ENCODE results near the gene SUN1.

The SUN1 gene

DNA sequence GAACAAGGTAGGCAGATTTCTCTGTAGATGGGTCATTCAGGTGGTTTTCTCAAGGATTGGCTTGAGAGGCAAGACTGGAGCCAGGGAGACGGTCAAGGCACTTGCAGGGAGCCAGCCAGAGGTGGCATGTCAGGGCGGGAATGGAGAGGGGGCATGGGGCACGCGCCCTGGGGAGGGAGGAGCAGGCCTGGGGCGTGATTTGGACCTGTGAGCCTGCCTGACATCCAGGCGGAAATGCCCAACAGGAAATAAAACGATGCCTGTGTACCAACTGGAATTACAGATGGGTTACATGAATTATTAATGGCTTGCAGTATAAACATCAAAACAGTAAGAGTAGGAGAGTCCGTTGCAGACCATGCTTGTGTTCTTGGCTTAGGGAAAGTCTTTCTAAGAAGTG, 8.6 kb upstream of the SUN1 start:
- no peak for TF ChIP-seq GATA2 (IDR thresholded peaks at IDR 0.05; ENCODE audit: low read depth, low read length)
- TF ChIP-seq GATA3 (IDR thresholded peaks at IDR 0.05; ENCODE audit: low read depth, low read length): no peak

DNA sequence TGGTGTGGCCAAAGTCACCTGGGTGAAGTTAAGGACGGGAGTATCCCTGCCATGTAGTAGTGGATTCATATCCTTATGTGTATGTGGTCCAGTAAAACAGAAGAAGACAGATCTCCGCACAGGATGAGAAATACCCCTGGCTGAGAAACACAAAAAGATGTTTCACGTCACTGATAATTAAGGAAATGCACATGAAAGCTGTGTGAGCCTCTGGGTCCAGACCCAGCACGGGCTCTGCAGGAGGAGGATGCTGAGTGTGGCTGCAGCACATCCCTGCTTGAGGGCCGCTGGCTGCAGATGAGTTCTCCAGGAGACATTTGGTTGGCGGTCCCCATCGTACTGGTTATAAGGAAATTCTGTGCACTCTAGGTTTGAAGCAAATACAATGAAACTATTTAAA, 8.2 kb upstream of the SUN1 start:
- TF ChIP-seq GATA3 (IDR thresholded peaks at IDR 0.05; ENCODE audit: low read depth, low read length) (no peak), GATA2 (IDR thresholded peaks at IDR 0.05; ENCODE audit: low read depth, low read length) (no peak)

DNA sequence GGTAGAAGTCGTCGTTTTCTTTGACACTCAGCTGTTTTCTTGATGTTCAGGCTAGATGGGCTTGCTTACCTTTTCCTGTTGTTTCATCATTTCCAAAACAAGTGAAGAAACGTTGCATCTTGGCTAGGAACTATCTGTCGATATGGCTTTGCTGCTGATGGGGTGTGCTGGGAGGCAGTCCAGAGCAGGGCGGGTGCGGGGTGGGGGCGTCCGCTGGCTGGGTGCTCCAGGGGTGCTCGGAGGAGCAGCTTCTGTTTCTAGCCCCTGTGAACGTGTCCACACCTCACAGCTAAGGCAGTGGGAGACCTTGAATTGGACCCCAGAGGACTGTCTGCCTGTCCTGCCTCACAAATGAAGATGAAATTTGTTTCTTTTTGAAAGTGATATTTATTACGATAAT, 7.6 kb upstream of the SUN1 start:
- no peak for TF ChIP-seq GATA2 (IDR thresholded peaks at IDR 0.05; ENCODE audit: low read depth, low read length)
- TF ChIP-seq GATA3 (IDR thresholded peaks at IDR 0.05; ENCODE audit: low read depth, low read length): no peak

DNA sequence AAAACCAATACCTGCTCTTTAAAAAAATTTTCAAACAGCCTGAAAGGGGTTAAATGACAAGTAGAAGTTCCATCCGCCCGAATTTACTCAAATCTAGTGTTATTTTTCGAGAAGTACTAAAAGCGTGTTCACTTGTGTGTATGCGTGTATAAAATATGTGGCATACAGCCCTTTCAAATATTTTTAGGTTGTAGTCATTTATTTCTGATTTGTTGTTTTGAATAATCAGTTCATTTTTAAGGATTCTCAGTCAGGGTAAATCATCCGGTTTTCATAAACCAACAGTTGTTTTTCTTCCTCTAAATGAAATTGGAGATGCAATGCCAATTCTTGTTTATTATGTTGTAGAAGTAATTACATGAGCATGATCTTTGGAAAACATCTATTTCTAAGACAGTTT, 6.9 kb upstream of the SUN1 start:
- TF ChIP-seq GATA2 (IDR thresholded peaks at IDR 0.05; ENCODE audit: low read depth, low read length) (no peak), GATA3 (IDR thresholded peaks at IDR 0.05; ENCODE audit: low read depth, low read length) (no peak)

DNA sequence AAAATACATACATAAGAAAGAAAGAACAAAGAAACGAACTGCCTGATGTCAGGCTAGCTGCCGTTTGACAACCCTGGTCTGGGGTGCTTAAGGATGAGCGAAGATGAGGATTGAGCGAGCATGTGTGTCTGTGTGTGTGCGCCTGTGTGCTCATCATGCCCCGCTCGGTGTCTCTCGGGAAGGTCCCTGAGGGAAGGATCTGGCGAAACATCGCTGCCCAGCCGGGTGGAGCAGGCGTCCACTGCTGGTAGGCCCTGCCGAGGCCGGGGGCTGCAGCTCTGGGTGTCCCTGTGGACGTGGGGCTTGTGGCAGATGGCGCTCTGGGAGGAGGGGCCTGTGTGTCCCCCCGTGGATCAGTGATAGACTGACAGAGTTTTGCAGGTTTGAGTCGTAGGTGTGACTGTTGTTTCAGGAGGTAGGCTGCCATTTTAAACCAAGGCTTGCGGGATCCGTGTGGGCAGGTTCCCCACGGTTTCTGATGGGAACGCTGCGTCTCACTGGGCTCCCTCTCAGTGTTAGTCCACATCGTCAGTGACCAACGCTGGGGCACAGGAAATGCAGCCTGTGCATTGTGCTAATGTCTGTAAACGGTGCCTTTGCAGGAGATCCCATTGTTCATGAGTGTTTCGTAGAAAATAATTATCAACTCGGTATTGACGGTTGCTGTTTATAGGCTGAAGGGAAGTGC, 5.9 kb upstream of the SUN1 start:
- no peak for TF ChIP-seq GATA3 (IDR thresholded peaks at IDR 0.05; ENCODE audit: low read depth, low read length)
- TF ChIP-seq GATA2 (IDR thresholded peaks at IDR 0.05; ENCODE audit: low read depth, low read length): no peak

- no peak for TF ChIP-seq GATA2 (IDR thresholded peaks at IDR 0.05; ENCODE audit: low read depth, low read length)
- no peak for TF ChIP-seq GATA3 (IDR thresholded peaks at IDR 0.05; ENCODE audit: low read depth, low read length)
These were observed 3.3 kb upstream of the SUN1 start for GRCh38 chr7:828793-829561.

DNA sequence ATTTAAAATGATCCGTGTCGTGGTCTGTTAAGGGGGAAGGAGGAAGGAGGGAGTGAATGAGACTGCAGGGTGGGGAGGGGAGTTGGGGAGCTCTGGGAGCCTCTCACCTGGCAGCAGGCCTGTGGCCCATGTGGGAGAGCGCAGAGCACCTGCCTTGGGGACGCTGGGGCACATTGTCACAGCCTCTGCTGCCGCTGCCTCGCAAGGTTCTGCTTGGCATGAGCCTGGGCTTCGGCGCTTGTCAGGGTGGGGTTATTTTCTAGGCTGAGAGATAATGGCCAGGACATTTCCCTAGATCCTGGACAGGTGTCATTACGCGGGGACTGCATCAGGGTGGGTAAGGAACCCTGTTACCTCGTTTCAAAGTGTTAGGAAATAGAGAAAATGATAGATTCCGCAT, 2.2 kb upstream of the SUN1 start:
- TF ChIP-seq GATA3 (IDR thresholded peaks at IDR 0.05; ENCODE audit: low read depth, low read length) (no peak), GATA2 (IDR thresholded peaks at IDR 0.05; ENCODE audit: low read depth, low read length) (no peak)

- TF ChIP-seq GATA3 (IDR thresholded peaks at IDR 0.05; ENCODE audit: low read depth, low read length) (no peak), GATA2 (IDR thresholded peaks at IDR 0.05; ENCODE audit: low read depth, low read length) (no peak)
These were observed 595 bp upstream of the SUN1 start for GRCh38 chr7:831596-832166.

- no peak for TF ChIP-seq GATA2 (IDR thresholded peaks at IDR 0.05; ENCODE audit: low read depth, low read length)
- no peak for TF ChIP-seq GATA3 (IDR thresholded peaks at IDR 0.05; ENCODE audit: low read depth, low read length)
These were observed 720 bp downstream of the SUN1 start for GRCh38 chr7:832968-833424.

DNA sequence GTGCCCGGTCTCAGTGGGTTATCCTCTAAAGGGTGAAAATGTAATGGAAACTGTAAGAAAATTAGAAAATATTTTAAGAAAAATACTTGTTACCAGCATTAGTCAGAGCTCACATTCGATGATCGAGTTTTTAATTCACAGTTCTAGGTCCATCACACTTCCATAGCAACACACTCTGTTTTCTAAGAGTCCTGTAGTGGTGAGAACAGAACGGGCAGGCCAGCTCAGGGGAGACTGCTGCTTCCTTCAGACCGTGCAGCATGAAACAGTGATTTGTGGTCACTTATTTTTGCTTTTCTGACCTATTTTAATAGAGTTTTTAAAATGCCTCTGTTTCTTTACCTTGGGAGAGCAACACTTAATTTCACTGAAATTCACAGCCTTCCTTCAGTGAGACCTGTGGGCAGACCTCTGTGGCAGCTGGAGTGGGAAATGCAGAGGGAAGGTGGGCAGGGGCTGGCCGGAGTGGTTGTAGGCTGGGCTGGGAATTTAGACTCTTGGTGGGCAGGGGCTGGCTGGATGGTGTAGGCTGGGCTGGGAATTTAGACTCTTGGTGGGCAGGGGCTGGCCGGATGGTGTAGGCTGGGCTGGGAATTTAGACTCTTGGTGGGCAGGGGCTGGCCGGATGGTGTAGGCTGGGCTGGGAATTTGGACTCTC, 1.5 kb downstream of the SUN1 start:
- no peak for TF ChIP-seq GATA2 (IDR thresholded peaks at IDR 0.05; ENCODE audit: low read depth, low read length)
- TF ChIP-seq GATA3 (IDR thresholded peaks at IDR 0.05; ENCODE audit: low read depth, low read length): no peak

GRCh38 chr7:834277-834676, 2.0 kb downstream of the SUN1 start:
- no peak for TF ChIP-seq GATA3 (IDR thresholded peaks at IDR 0.05; ENCODE audit: low read depth, low read length)
- no peak for TF ChIP-seq GATA2 (IDR thresholded peaks at IDR 0.05; ENCODE audit: low read depth, low read length)

- TF ChIP-seq GATA3 (IDR thresholded peaks at IDR 0.05; ENCODE audit: low read depth, low read length) (no peak), GATA2 (IDR thresholded peaks at IDR 0.05; ENCODE audit: low read depth, low read length) (no peak)
These were observed 2.7 kb downstream of the SUN1 start for GRCh38 chr7:835021-835420.

GRCh38 chr7:835485-836401, 3.5 kb downstream of the SUN1 start:
- no peak for TF ChIP-seq GATA3 (IDR thresholded peaks at IDR 0.05; ENCODE audit: low read depth, low read length)
- TF ChIP-seq GATA2 (IDR thresholded peaks at IDR 0.05; ENCODE audit: low read depth, low read length): no peak

Measured in SH-SY5Y (cell line).